ENCODE results near the gene FAXC. TPM values are rescaled to one million over a fixed set of nuclear protein-coding genes. Genes with fewer than 3 reads are reported as not detected.

The FAXC gene
- total RNA-seq, 4 donors from 2014 or later, result 0.04 to 3.6 (median 1.3) TPM

- no peak for TF ChIP-seq CTCF (IDR thresholded peaks at IDR 0.05)
- TF ChIP-seq POLR2A (IDR thresholded peaks at IDR 0.05), result no peak
- peak in 1 of 2 donors; percentile 20 for DNase-seq (ENCODE audit: low spot score in 2 of 2)
- no peak overlapping the region for H3K4me3 ChIP-seq (ENCODE audit: low read depth, poor library complexity, severe bottlenecking)
- 2 to 3% methylated on average over 2 of the region's 2 CpGs for WGBS, 2 donors
- intact Hi-C loops (cut with DNase I; ENCODE audit: low total_unique reads), result no loop called here
Measured at GRCh38 chr6:99330159-99330558, 19.3 kb downstream of the FAXC start.

GRCh38 chr6:99324996-99325395, 24.5 kb downstream of the FAXC start:
- no peak overlapping the region for H3K4me3 ChIP-seq (ENCODE audit: low read depth, poor library complexity, severe bottlenecking)
- no peak for DNase-seq (ENCODE audit: low spot score in 2 of 2)
- TF ChIP-seq POLR2A (IDR thresholded peaks at IDR 0.05), result no peak
- TF ChIP-seq CTCF (IDR thresholded peaks at IDR 0.05), result no peak
- intact Hi-C loops (cut with DNase I; ENCODE audit: low total_unique reads), result no loop called here

GRCh38 chr6:99318566-99318965, 30.9 kb downstream of the FAXC start:
- WGBS, 2 donors, result 78 to 90% methylated on average over 3 of the region's 3 CpGs
- no peak for TF ChIP-seq POLR2A (IDR thresholded peaks at IDR 0.05)
- no peak overlapping the region for H3K4me3 ChIP-seq (ENCODE audit: low read depth, poor library complexity, severe bottlenecking)
- intact Hi-C loops (cut with DNase I; ENCODE audit: low total_unique reads), result loop anchor here (5.0 kb wide), 1 partner anchor 1134 kb away; no protein-coding TSS in a partner anchor
- no peak for DNase-seq (ENCODE audit: low spot score in 2 of 2)

- DNase-seq (ENCODE audit: low spot score in 2 of 2), result no peak
- TF ChIP-seq CTCF (IDR thresholded peaks at IDR 0.05) (no peak), POLR2A (IDR thresholded peaks at IDR 0.05) (no peak)
- H3K4me3 ChIP-seq (ENCODE audit: low read depth, poor library complexity, severe bottlenecking), result no peak overlapping the region
- WGBS, 2 donors, result 40 to 46% methylated on average over 2 of the region's 2 CpGs
- intact Hi-C loops (cut with DNase I; ENCODE audit: low total_unique reads), result no loop called here
Measured at GRCh38 chr6:99312354-99312753, 37.1 kb downstream of the FAXC start.

GRCh38 chr6:99310553-99310952, 38.9 kb downstream of the FAXC start:
- 52 to 87% methylated on average over 1 of the region's 1 CpG for whole genome bisulfite sequencing, 2 donors
- intact Hi-C loops (cut with DNase I; ENCODE audit: low total_unique reads), result no loop called here
- H3K4me3 ChIP-seq (ENCODE audit: low read depth, poor library complexity, severe bottlenecking), result no peak overlapping the region
- no peak for DNase-seq (ENCODE audit: low spot score in 2 of 2)
- TF ChIP-seq POLR2A (IDR thresholded peaks at IDR 0.05) (no peak), CTCF (IDR thresholded peaks at IDR 0.05) (no peak)

- no peak for DNase-seq (ENCODE audit: low spot score in 2 of 2)
- TF ChIP-seq CTCF (IDR thresholded peaks at IDR 0.05), result no peak
- no peak for TF ChIP-seq POLR2A (IDR thresholded peaks at IDR 0.05)
- WGBS, 2 donors, result 88 to 92% methylated on average over 4 of the region's 4 CpGs
- intact Hi-C loops (cut with DNase I; ENCODE audit: low total_unique reads), result no loop called here
- H3K4me3 ChIP-seq (ENCODE audit: low read depth, poor library complexity, severe bottlenecking), result no peak overlapping the region
Measured at GRCh38 chr6:99309557-99309956, 39.9 kb downstream of the FAXC start.

All from lower leg skin (tissue), 4 donors.